Measurements from ENCODE around the gene BPTF.

Gene BPTF

DNA sequence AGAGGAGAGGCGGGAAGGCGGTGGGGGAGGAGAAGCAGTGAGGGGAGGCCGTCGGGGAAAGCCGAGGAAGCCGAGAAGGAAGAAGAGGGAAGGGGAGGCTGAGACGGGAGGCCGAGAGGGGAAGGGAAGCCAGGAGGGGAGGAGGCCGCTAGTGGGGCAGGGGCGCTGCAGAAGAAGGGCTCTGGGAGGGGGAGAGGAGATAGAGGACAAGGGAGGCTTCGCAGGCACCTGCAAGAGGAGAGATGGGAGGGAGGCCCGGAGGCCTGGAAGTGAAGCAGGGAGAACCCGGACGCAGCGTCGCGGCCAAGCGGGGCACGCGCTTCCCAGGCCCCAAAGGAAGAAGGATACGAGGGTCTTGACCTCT lies 168.7 kb downstream of the BPTF start:
- POLR2A ChIA-PET: interaction anchor here (0.7 to 3.2 kb wide), 4 partner anchors 14 to 42 kb away, joined by 3 to 13 read pairs (median 6); partner anchors contain the start of gene KPNA2
- CTCF ChIA-PET: interaction anchor here (1.0 to 1.4 kb wide), 4 partner anchors 15 to 473 kb away, joined by 3 to 5 read pairs (median 4); no protein-coding TSS in a partner anchor
- no peak for TF ChIP-seq ZNF830 (tag by site-specific recombination; IDR thresholded peaks at IDR 0.05; ENCODE audit: low read depth)
- TF ChIP-seq ZNF138 (tag by site-specific recombination; IDR thresholded peaks at IDR 0.05; ENCODE audit: borderline replicate concordance): no peak
- TF ChIP-seq, protein P1, sequence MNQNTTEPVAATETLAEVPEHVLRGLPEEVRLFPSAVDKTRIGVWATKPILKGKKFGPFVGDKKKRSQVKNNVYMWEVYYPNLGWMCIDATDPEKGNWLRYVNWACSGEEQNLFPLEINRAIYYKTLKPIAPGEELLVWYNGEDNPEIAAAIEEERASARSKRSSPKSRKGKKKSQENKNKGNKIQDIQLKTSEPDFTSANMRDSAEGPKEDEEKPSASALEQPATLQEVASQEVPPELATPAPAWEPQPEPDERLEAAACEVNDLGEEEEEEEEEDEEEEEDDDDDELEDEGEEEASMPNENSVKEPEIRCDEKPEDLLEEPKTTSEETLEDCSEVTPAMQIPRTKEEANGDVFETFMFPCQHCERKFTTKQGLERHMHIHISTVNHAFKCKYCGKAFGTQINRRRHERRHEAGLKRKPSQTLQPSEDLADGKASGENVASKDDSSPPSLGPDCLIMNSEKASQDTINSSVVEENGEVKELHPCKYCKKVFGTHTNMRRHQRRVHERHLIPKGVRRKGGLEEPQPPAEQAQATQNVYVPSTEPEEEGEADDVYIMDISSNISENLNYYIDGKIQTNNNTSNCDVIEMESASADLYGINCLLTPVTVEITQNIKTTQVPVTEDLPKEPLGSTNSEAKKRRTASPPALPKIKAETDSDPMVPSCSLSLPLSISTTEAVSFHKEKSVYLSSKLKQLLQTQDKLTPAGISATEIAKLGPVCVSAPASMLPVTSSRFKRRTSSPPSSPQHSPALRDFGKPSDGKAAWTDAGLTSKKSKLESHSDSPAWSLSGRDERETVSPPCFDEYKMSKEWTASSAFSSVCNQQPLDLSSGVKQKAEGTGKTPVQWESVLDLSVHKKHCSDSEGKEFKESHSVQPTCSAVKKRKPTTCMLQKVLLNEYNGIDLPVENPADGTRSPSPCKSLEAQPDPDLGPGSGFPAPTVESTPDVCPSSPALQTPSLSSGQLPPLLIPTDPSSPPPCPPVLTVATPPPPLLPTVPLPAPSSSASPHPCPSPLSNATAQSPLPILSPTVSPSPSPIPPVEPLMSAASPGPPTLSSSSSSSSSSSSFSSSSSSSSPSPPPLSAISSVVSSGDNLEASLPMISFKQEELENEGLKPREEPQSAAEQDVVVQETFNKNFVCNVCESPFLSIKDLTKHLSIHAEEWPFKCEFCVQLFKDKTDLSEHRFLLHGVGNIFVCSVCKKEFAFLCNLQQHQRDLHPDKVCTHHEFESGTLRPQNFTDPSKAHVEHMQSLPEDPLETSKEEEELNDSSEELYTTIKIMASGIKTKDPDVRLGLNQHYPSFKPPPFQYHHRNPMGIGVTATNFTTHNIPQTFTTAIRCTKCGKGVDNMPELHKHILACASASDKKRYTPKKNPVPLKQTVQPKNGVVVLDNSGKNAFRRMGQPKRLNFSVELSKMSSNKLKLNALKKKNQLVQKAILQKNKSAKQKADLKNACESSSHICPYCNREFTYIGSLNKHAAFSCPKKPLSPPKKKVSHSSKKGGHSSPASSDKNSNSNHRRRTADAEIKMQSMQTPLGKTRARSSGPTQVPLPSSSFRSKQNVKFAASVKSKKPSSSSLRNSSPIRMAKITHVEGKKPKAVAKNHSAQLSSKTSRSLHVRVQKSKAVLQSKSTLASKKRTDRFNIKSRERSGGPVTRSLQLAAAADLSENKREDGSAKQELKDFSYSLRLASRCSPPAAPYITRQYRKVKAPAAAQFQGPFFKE (tag by site-specific recombination; IDR thresholded peaks at IDR 0.05; ENCODE audit: borderline replicate concordance): no peak
- no peak for TF ChIP-seq ZBTB7A (tag by site-specific recombination; IDR thresholded peaks at IDR 0.05; ENCODE audit: low read depth)
- TF ChIP-seq ZSCAN16 (tag by site-specific recombination; IDR thresholded peaks at IDR 0.05): 0 out of 2 replicates have a peak, but pooled peaks have one; percentile 8
- TF ChIP-seq, protein P2, sequence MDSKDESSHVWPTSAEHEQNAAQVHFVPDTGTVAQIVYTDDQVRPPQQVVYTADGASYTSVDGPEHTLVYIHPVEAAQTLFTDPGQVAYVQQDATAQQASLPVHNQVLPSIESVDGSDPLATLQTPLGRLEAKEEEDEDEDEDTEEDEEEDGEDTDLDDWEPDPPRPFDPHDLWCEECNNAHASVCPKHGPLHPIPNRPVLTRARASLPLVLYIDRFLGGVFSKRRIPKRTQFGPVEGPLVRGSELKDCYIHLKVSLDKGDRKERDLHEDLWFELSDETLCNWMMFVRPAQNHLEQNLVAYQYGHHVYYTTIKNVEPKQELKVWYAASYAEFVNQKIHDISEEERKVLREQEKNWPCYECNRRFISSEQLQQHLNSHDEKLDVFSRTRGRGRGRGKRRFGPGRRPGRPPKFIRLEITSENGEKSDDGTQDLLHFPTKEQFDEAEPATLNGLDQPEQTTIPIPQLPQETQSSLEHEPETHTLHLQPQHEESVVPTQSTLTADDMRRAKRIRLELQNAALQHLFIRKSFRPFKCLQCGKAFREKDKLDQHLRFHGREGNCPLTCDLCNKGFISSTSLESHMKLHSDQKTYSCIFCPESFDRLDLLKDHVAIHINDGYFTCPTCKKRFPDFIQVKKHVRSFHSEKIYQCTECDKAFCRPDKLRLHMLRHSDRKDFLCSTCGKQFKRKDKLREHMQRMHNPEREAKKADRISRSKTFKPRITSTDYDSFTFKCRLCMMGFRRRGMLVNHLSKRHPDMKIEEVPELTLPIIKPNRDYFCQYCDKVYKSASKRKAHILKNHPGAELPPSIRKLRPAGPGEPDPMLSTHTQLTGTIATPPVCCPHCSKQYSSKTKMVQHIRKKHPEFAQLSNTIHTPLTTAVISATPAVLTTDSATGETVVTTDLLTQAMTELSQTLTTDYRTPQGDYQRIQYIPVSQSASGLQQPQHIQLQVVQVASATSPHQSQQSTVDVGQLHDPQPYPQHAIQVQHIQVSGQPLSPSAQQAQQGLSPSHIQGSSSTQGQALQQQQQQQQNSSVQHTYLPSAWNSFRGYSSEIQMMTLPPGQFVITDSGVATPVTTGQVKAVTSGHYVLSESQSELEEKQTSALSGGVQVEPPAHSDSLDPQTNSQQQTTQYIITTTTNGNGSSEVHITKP (tag by site-specific recombination; IDR thresholded peaks at IDR 0.05): peak; percentile 16
- no peak for TF ChIP-seq ZNF23 (tag by site-specific recombination; IDR thresholded peaks at IDR 0.05; ENCODE audit: borderline replicate concordance)
- TF ChIP-seq ZNF350 (tag by site-specific recombination; IDR thresholded peaks at IDR 0.05): no peak
- peak; percentile 56; the same call in 1 of the 2 replicates for TF ChIP-seq ZNF629 (tag by site-specific recombination; IDR thresholded peaks at IDR 0.05)
- TF ChIP-seq ZNF140 (tag by site-specific recombination; IDR thresholded peaks at IDR 0.05): no peak
- TF ChIP-seq ZNF624 (tag by site-specific recombination; IDR thresholded peaks at IDR 0.05): 0 out of 2 replicates have a peak, but pooled peaks have one; percentile 62
- TF ChIP-seq REPIN1 (tag by site-specific recombination; IDR thresholded peaks at IDR 0.05; ENCODE audit: low read depth): 0 out of 2 replicates have a peak, but pooled peaks have one; percentile 56
- TF ChIP-seq, protein P3, sequence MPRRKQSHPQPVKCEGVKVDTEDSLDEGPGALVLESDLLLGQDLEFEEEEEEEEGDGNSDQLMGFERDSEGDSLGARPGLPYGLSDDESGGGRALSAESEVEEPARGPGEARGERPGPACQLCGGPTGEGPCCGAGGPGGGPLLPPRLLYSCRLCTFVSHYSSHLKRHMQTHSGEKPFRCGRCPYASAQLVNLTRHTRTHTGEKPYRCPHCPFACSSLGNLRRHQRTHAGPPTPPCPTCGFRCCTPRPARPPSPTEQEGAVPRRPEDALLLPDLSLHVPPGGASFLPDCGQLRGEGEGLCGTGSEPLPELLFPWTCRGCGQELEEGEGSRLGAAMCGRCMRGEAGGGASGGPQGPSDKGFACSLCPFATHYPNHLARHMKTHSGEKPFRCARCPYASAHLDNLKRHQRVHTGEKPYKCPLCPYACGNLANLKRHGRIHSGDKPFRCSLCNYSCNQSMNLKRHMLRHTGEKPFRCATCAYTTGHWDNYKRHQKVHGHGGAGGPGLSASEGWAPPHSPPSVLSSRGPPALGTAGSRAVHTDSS (tag by site-specific recombination; IDR thresholded peaks at IDR 0.05): no peak
- TF ChIP-seq ZNF354C (tag by site-specific recombination; IDR thresholded peaks at IDR 0.05; ENCODE audit: borderline replicate concordance, low read depth): no peak
- peak; percentile 91 for TF ChIP-seq GLIS2 (tag by site-specific recombination; IDR thresholded peaks at IDR 0.05)
- TF ChIP-seq ZFHX2 (tag by site-specific recombination; conservative IDR thresholded peaks at IDR 0.05): peak; percentile 44
- TF ChIP-seq, protein P4, sequence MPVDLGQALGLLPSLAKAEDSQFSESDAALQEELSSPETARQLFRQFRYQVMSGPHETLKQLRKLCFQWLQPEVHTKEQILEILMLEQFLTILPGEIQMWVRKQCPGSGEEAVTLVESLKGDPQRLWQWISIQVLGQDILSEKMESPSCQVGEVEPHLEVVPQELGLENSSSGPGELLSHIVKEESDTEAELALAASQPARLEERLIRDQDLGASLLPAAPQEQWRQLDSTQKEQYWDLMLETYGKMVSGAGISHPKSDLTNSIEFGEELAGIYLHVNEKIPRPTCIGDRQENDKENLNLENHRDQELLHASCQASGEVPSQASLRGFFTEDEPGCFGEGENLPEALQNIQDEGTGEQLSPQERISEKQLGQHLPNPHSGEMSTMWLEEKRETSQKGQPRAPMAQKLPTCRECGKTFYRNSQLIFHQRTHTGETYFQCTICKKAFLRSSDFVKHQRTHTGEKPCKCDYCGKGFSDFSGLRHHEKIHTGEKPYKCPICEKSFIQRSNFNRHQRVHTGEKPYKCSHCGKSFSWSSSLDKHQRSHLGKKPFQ (tag by site-specific recombination; IDR thresholded peaks at IDR 0.05): no peak
- TF ChIP-seq KLF7 (tag by site-specific recombination; IDR thresholded peaks at IDR 0.05; ENCODE audit: borderline replicate concordance): peak; percentile 42; the same call in 1 of the 2 replicates
- TF ChIP-seq, protein P5, sequence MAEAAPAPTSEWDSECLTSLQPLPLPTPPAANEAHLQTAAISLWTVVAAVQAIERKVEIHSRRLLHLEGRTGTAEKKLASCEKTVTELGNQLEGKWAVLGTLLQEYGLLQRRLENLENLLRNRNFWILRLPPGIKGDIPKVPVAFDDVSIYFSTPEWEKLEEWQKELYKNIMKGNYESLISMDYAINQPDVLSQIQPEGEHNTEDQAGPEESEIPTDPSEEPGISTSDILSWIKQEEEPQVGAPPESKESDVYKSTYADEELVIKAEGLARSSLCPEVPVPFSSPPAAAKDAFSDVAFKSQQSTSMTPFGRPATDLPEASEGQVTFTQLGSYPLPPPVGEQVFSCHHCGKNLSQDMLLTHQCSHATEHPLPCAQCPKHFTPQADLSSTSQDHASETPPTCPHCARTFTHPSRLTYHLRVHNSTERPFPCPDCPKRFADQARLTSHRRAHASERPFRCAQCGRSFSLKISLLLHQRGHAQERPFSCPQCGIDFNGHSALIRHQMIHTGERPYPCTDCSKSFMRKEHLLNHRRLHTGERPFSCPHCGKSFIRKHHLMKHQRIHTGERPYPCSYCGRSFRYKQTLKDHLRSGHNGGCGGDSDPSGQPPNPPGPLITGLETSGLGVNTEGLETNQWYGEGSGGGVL (tag by site-specific recombination; IDR thresholded peaks at IDR 0.05): peak; percentile 97
- TF ChIP-seq ZNF530 (tag by site-specific recombination; IDR thresholded peaks at IDR 0.05; ENCODE audit: low read depth): no peak
- TF ChIP-seq ZNF843 (tag by site-specific recombination; IDR thresholded peaks at IDR 0.05): peak; percentile 53; the same call in 1 of the 2 replicates
- no peak; the same call in 1 of the 2 replicates for TF ChIP-seq ZNF121 (tag by site-specific recombination; IDR thresholded peaks at IDR 0.05)
- peak; percentile 53; the same call in 1 of the 2 replicates for TF ChIP-seq KLF1 (tag by site-specific recombination; IDR thresholded peaks at IDR 0.05)

More for the DNA sequence above, 168.7 kb downstream of the BPTF start:
- H3K27ac ChIP-seq (ENCODE audit: extremely low read depth, low read depth, low read length): peak overlapping the region; percentile 99
- peak overlapping the region; percentile 74 for H3K4me3 ChIP-seq (ENCODE audit: low read depth, low read length)
- peaks cover 20% of the 10 kb centered on the region for H3K4me1 ChIP-seq (ENCODE audit: control insufficient read depth, insufficient read depth, low read length)
- no peaks in the 10 kb centered on the region for H3K9me3 ChIP-seq (ENCODE audit: control insufficient read depth, insufficient read depth, low read depth, low read length)
- H3K36me3 ChIP-seq (ENCODE audit: control insufficient read depth in 2 of 2, insufficient read depth in 1 of 2, low read length in 2 of 2): peaks cover 0 to 4% of the 10 kb centered on the region in 2 experiments; a peak in 2 of 3 replicates
